ENCODE data around the gene COL9A3. TPM values are rescaled to one million over a fixed set of nuclear protein-coding genes. Genes with fewer than 3 reads are reported as not detected.
A peak's percentile ranks its signal among the peaks of the same experiment; 100 is the strongest.

The COL9A3 gene
- total RNA-seq, 2 experiments from 2014 or later: not detected

GRCh38 chr20:62802026-62802712 lies 14.7 kb upstream of the COL9A3 start:
- peaks cover 42% of the 10 kb centered on the region for H3K36me3 Mint-ChIP-seq (ENCODE audit: low read depth)
- H3K27ac Mint-ChIP-seq: peak overlapping the region; percentile 27
- Histone ChIP-seq H3K27ac (ENCODE audit: low read depth in 1 of 2, low read length in 2 of 2) (no peak overlapping the region), H3K4me3 (ENCODE audit: low read length) (no peak overlapping the region), H3K36me3 (ENCODE audit: insufficient read depth, low read length) (peaks cover 39% of the 10 kb centered on the region), H3K4me1 (ENCODE audit: insufficient read depth, low read length) (peaks cover 38% of the 10 kb centered on the region), H3K27me3 (ENCODE audit: control insufficient read depth in 1 of 2, insufficient read depth in 2 of 2, low read length in 2 of 2) (no peaks in the 10 kb centered on the region), H3K9me3 (ENCODE audit: control insufficient read depth in 1 of 2, insufficient read depth in 1 of 2, low read length in 2 of 2) (no peaks in the 10 kb centered on the region)
- ChIA-PET POLR2A (interaction anchor here (0.7 kb wide), 1 partner anchor 8 kb away, joined by 3 read pairs; no protein-coding TSS in a partner anchor), CTCF (no interaction called here)
- DNase-seq (no peak), ATAC-seq (ENCODE audit: poor library complexity) (no peak)
- H3K4me3 Mint-ChIP-seq: peak overlapping the region; percentile 45
- H3K4me1 Mint-ChIP-seq (ENCODE audit: low read depth): peaks cover 38% of the 10 kb centered on the region
- no peak for TF ChIP-seq CTCF (IDR thresholded peaks at IDR 0.05)
- H3K27me3 Mint-ChIP-seq: peaks cover 4% of the 10 kb centered on the region
- intact Hi-C loops (cut with DNase I, micrococcal nuclease): no loop called here
- H3K9me3 Mint-ChIP-seq: no peaks in the 10 kb centered on the region

- Mint-ChIP-seq H3K27ac (peak overlapping the region; percentile 97), H3K36me3 (ENCODE audit: low read depth) (peaks cover 39% of the 10 kb centered on the region), H3K4me1 (ENCODE audit: low read depth) (peaks cover 34% of the 10 kb centered on the region)
Observed at GRCh38 chr20:62804021-62804626, 12.7 kb upstream of the COL9A3 start.

More at GRCh38 chr20:62804021-62804626, 12.7 kb upstream of the COL9A3 start:
- H3K4me3 ChIP-seq (ENCODE audit: low read length): peak overlapping the region; percentile 81
- DNase-seq (peak in 4 of 14 experiments; percentile 13 to 63 (median 40)), ATAC-seq (ENCODE audit: poor library complexity) (peak; percentile 45)
- Mint-ChIP-seq H3K9me3 (no peaks in the 10 kb centered on the region), H3K4me3 (peak overlapping the region; percentile 100), H3K27me3 (peaks cover 4% of the 10 kb centered on the region)
- peaks cover 43% of the 10 kb centered on the region for H3K36me3 ChIP-seq (ENCODE audit: insufficient read depth, low read length)
- H3K27ac ChIP-seq (ENCODE audit: low read depth in 1 of 2, low read length in 2 of 2): peak overlapping the region; percentile 60 to 61
- intact Hi-C loops (cut with DNase I, micrococcal nuclease): loop anchor here (1.0 kb wide), 2 partner anchors 8 to 162 kb away; partner anchors contain the start of genes MRGBP (in 2 of the 2) and SLCO4A1 (in 1 of the 2)
- POLR2A ChIA-PET: interaction anchor here (0.8 to 2.9 kb wide), 5 partner anchors 9 to 65 kb away, joined by 3 to 49 read pairs (median 4); partner anchors contain the start of gene MRGBP
- TF ChIP-seq CTCF (IDR thresholded peaks at IDR 0.05): no peak
- peaks cover 41% of the 10 kb centered on the region for H3K4me1 ChIP-seq (ENCODE audit: insufficient read depth, low read length)
- no peaks in the 10 kb centered on the region for H3K27me3 ChIP-seq (ENCODE audit: control insufficient read depth in 1 of 2, insufficient read depth in 2 of 2, low read length in 2 of 2)
- no peaks in the 10 kb centered on the region for H3K9me3 ChIP-seq (ENCODE audit: control insufficient read depth in 1 of 2, insufficient read depth in 1 of 2, low read length in 2 of 2)
- CTCF ChIA-PET: no interaction called here
